GM23338 (cell line): Measurements from ENCODE around the gene SASS6. TPM values are rescaled to one million over a fixed set of nuclear protein-coding genes. Genes with fewer than 3 reads are reported as not detected.

Source experiments
- ATAC-seq: fragments of 200-7000 bp; cut with Tn5 transposase; 3 replicates; pipeline ENCODE4 v1.9.1; 2020
- DNase-seq: peaks from one replicate; pipeline ENCODE4 v3.0.0-alpha.2; 2015; ENCODE audit warnings: low spot score
- H2AFZ ChIP-seq: fragments of 200-600 bp; sonication (generic); 2 replicates; pipeline ENCODE4 v1.8.0; 2016; ENCODE audit warnings: antibody characterized with exemption, mild to moderate bottlenecking, moderate library complexity
- H3F3A ChIP-seq: fragments of 200-600 bp; sonication (generic); replicated peaks from 2 replicates; pipeline ENCODE4 v1.8.0; 2017; ENCODE audit warnings: antibody characterized with exemption, mixed run types, low read depth
- H3K27ac ChIP-seq: fragments of 200-600 bp; sonication (generic); 2 replicates; pipeline ENCODE4 v1.6.1; 2016; ENCODE audit warnings: low read depth
- H3K27me3 ChIP-seq: fragments of 200-600 bp; sonication (generic); 2 replicates; pipeline ENCODE4 v1.8.0; 2016; ENCODE audit warnings: mild to moderate bottlenecking, mixed run types, moderate library complexity; ENCODE audit not compliant: insufficient read depth
- H3K36me3 ChIP-seq: fragments of 200-600 bp; sonication (generic); 2 replicates; pipeline ENCODE4 v1.8.0; 2016; ENCODE audit warnings: mild to moderate bottlenecking; ENCODE audit not compliant: insufficient read depth
- H3K4me1 ChIP-seq: fragments of 200-600 bp; sonication (generic); 2 replicates; pipeline ENCODE4 v1.8.0; 2016; ENCODE audit warnings: mild to moderate bottlenecking, moderate library complexity; ENCODE audit not compliant: insufficient read depth
- H3K4me2 ChIP-seq: fragments of 200-600 bp; sonication (generic); 2 replicates; pipeline ENCODE4 v1.7.1; 2017; ENCODE audit warnings: mixed run types
- H3K4me3 ChIP-seq: fragments of 200-600 bp; sonication (generic); 2 replicates; pipeline ENCODE4 v1.6.1; 2016; ENCODE audit warnings: mixed run types
- H3K79me2 ChIP-seq: fragments of 200-600 bp; sonication (generic); replicated peaks from 2 replicates; pipeline ENCODE4 v1.8.0; 2017; ENCODE audit warnings: mild to moderate bottlenecking; ENCODE audit not compliant: insufficient read depth
- H3K9me2 ChIP-seq: fragments of 200-600 bp; sonication (generic); 2 replicates; pipeline ENCODE4 v1.8.0; 2017; ENCODE audit not compliant: insufficient read depth
- H4K20me1 ChIP-seq: fragments of 200-600 bp; sonication (generic); replicated peaks from 2 replicates; pipeline ENCODE4 v1.8.0; 2017; ENCODE audit warnings: mild to moderate bottlenecking; ENCODE audit not compliant: insufficient read depth
- H3K27ac Mint-ChIP-seq: 2 replicates; pipeline ENCODE4 v1.8.0; 2020; ENCODE audit warnings: inconsistent platforms, mild to moderate bottlenecking, moderate library complexity, mixed read lengths
- H3K27me3 Mint-ChIP-seq: 3 replicates; pipeline ENCODE4 v1.8.0; 2022; ENCODE audit warnings: low read depth, mild to moderate bottlenecking, moderate library complexity, mixed read lengths, inconsistent platforms; ENCODE audit not compliant: insufficient read depth, poor library complexity
- H3K36me3 Mint-ChIP-seq: 3 replicates; pipeline ENCODE4 v1.8.0; 2021; ENCODE audit warnings: low read depth, mild to moderate bottlenecking, inconsistent platforms, moderate library complexity, mixed read lengths
- H3K4me1 Mint-ChIP-seq: 3 replicates; pipeline ENCODE4 v1.8.0; 2020; ENCODE audit warnings: mild to moderate bottlenecking, inconsistent platforms, mixed read lengths
- H3K4me3 Mint-ChIP-seq: 3 replicates; pipeline ENCODE4 v1.8.0; 2021; ENCODE audit warnings: moderate library complexity, mild to moderate bottlenecking, inconsistent platforms, mixed read lengths
- H3K9me3 Mint-ChIP-seq: 3 replicates; pipeline ENCODE4 v1.8.0; 2020; ENCODE audit warnings: moderate library complexity, mild to moderate bottlenecking, inconsistent platforms, mixed read lengths
- CREB1 ChIP-seq: fragments of 250-450 bp; sonication (Bioruptor Pico); IDR thresholded peaks from 2 replicates; pipeline ENCODE4 v1.5.0; 2020; ENCODE audit warnings: low read depth, mild to moderate bottlenecking, moderate library complexity
- CTCF ChIP-seq, 2 experiments: fragments of 200-600 bp in 1 of 2; sonication (generic) in 1 of 2; conservative IDR thresholded peaks; 2 replicates each; pipeline versions ENCODE4 v1.5.1 to v1.6.1; 2016 to 2017; ENCODE audit warnings: antibody characterized with exemption in 2 of 2, low read depth in 2 of 2, mild to moderate bottlenecking in 2 of 2, moderate library complexity in 1 of 2
- ETS1 ChIP-seq: IDR thresholded peaks from 2 replicates; pipeline ENCODE4 v1.6.1; 2016; ENCODE audit warnings: antibody characterized with exemption
- EZH2 ChIP-seq: fragments of 200-600 bp; sonication (generic); IDR thresholded peaks from one replicate; pipeline ENCODE4 v1.8.0; 2017; ENCODE audit warnings: antibody characterized with exemption, mild to moderate bottlenecking, low read depth; ENCODE audit not compliant: unreplicated experiment
- EZH2phosphoT487 ChIP-seq: fragments of 200-600 bp; sonication (generic); IDR thresholded peaks from one replicate; pipeline ENCODE4 v1.8.1; 2018; ENCODE audit warnings: antibody characterized with exemption; ENCODE audit not compliant: unreplicated experiment
- JUNB ChIP-seq: IDR thresholded peaks from one replicate; pipeline ENCODE4 v1.6.1; 2016; ENCODE audit warnings: antibody characterized with exemption; ENCODE audit not compliant: unreplicated experiment
- NANOG ChIP-seq: IDR thresholded peaks from 2 replicates; pipeline ENCODE4 v1.6.1; 2016; ENCODE audit warnings: antibody characterized with exemption, borderline replicate concordance
- POLR2AphosphoS5 ChIP-seq: IDR thresholded peaks from 2 replicates; pipeline ENCODE4 v1.6.1; 2016; ENCODE audit warnings: antibody characterized with exemption, low read depth
- STAT1 ChIP-seq: IDR thresholded peaks from one replicate; pipeline ENCODE4 v1.6.1; 2016; ENCODE audit warnings: antibody characterized with exemption; ENCODE audit not compliant: unreplicated experiment
- ZNF114 ChIP-seq: fragments of 250-450 bp; sonication (Bioruptor Pico); IDR thresholded peaks from 2 replicates; pipeline ENCODE4 v1.5.0; 2020; ENCODE audit warnings: mild to moderate bottlenecking, moderate library complexity
- ZNF331 ChIP-seq: fragments of 250-450 bp; sonication (Bioruptor Pico); IDR thresholded peaks from 2 replicates; pipeline ENCODE4 v1.5.0; 2020; ENCODE audit warnings: low read depth, mild to moderate bottlenecking, moderate library complexity
- ZNF462 ChIP-seq: fragments of 250-450 bp; sonication (Bioruptor Pico); IDR thresholded peaks from 2 replicates; pipeline ENCODE4 v1.5.0; 2020; ENCODE audit warnings: mild to moderate bottlenecking, moderate library complexity
- polyA plus RNA-seq: library from polyadenylated mRNA; unstranded; fragments of >200 nt; fragmentation: Nextera tagmentation; extraction: Ambion mirVana; gene quantifications from 2 replicates; pipeline ENCODE4 v1.2.1, GENCODE V29; 2016
- total RNA-seq: library from RNA; depleted of rRNA; stranded (reverse); fragments of >200 nt; shearing (Covaris generic); gene quantifications from 2 replicates; pipeline ENCODE4 v1.2.3, GENCODE V29; 2014
- TF ChIP-seq, protein P1 (sequence below): IDR thresholded peaks from one replicate; pipeline ENCODE4 v1.6.1; 2018; ENCODE audit warnings: antibody characterized with exemption; ENCODE audit not compliant: unreplicated experiment

The SASS6 gene
- total and polyA plus RNA-seq, 2 experiments from 2014 or later: 17.0 to 21.1 TPM

- Histone ChIP-seq H4K20me1 (peaks cover 26% of the 10 kb centered on the region), H3F3A (no peaks in the 10 kb centered on the region), H3K36me3 (no peaks in the 10 kb centered on the region), H3K27me3 (no peaks in the 10 kb centered on the region), H3K9me2 (no peaks in the 10 kb centered on the region), H3K79me2 (peaks cover 100% of the 10 kb centered on the region), H3K27ac (no peak overlapping the region), H3K4me2 (no peak overlapping the region), H2AFZ (no peak overlapping the region), H3K4me1 (peaks cover 44% of the 10 kb centered on the region), H3K4me3 (no peak overlapping the region)
- no peak overlapping the region; the same call in 1 of the 2 replicates for H3K27ac Mint-ChIP-seq
- no peak for DNase-seq
- peaks cover 46% of the 10 kb centered on the region for H3K4me1 Mint-ChIP-seq
- no peak for ATAC-seq
- peaks cover 17% of the 10 kb centered on the region; the same call in 2 of the 3 replicates for H3K36me3 Mint-ChIP-seq
- H3K27me3 Mint-ChIP-seq: peaks cover 2% of the 10 kb centered on the region
- no peaks in the 10 kb centered on the region for H3K9me3 Mint-ChIP-seq
- TF ChIP-seq POLR2AphosphoS5: no peak
- TF ChIP-seq, protein P1, sequence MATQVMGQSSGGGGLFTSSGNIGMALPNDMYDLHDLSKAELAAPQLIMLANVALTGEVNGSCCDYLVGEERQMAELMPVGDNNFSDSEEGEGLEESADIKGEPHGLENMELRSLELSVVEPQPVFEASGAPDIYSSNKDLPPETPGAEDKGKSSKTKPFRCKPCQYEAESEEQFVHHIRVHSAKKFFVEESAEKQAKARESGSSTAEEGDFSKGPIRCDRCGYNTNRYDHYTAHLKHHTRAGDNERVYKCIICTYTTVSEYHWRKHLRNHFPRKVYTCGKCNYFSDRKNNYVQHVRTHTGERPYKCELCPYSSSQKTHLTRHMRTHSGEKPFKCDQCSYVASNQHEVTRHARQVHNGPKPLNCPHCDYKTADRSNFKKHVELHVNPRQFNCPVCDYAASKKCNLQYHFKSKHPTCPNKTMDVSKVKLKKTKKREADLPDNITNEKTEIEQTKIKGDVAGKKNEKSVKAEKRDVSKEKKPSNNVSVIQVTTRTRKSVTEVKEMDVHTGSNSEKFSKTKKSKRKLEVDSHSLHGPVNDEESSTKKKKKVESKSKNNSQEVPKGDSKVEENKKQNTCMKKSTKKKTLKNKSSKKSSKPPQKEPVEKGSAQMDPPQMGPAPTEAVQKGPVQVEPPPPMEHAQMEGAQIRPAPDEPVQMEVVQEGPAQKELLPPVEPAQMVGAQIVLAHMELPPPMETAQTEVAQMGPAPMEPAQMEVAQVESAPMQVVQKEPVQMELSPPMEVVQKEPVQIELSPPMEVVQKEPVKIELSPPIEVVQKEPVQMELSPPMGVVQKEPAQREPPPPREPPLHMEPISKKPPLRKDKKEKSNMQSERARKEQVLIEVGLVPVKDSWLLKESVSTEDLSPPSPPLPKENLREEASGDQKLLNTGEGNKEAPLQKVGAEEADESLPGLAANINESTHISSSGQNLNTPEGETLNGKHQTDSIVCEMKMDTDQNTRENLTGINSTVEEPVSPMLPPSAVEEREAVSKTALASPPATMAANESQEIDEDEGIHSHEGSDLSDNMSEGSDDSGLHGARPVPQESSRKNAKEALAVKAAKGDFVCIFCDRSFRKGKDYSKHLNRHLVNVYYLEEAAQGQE: no peak
- no peak for TF ChIP-seq ZNF331 (CRISPR knock-in tag)
- TF ChIP-seq CTCF (conservative IDR thresholded peaks at IDR 0.05; ENCODE audit: low read depth in 2 of 2): no peak
- TF ChIP-seq ETS1: no peak
- no peak for TF ChIP-seq EZH2
- no peak for TF ChIP-seq JUNB
- TF ChIP-seq EZH2phosphoT487: no peak
- TF ChIP-seq CREB1 (CRISPR knock-in tag): no peak
- TF ChIP-seq NANOG: no peak
- no peak for TF ChIP-seq ZNF114
- TF ChIP-seq STAT1: no peak
- no peak for TF ChIP-seq ZNF462 (CRISPR knock-in tag)
- H3K4me3 Mint-ChIP-seq: no peak overlapping the region
Measured at GRCh38 chr1:100045206-100045605, 87.5 kb downstream of the SASS6 start.
